Smooth muscle cell (in vitro differentiated cells): ENCODE measurements around the gene MIDN. TPM values are rescaled to one million over a fixed set of nuclear protein-coding genes. Genes with fewer than 3 reads are reported as not detected.

Source experiments
- DNase-seq: peaks from one replicate; lab custom pipeline; 2025; ENCODE audit not compliant: unreplicated experiment; lab: John Stamatoyannopoulos, UW
- H2AFZ ChIP-seq: fragments of 200-600 bp; sonication (generic); 2 replicates; pipeline ENCODE4 v1.6.0; 2016; ENCODE audit warnings: antibody characterized with exemption, low read depth, mild to moderate bottlenecking
- H3F3A ChIP-seq: fragments of 200-600 bp; sonication (generic); 2 replicates; pipeline ENCODE4 v1.6.0; 2017; ENCODE audit warnings: antibody characterized with exemption, low read depth
- H3K27ac ChIP-seq: fragments of 200-600 bp; sonication (generic); 2 replicates; pipeline ENCODE4 v1.5.1; 2016; ENCODE audit warnings: low read depth, mild to moderate bottlenecking
- H3K27me3 ChIP-seq: fragments of 200-600 bp; sonication (generic); 2 replicates; pipeline ENCODE4 v1.6.1; 2016; ENCODE audit warnings: low read depth, mild to moderate bottlenecking
- H3K36me3 ChIP-seq: fragments of 200-600 bp; sonication (generic); 2 replicates; pipeline ENCODE4 v1.5.1; 2016; ENCODE audit warnings: low read depth
- H3K4me1 ChIP-seq: fragments of 200-600 bp; sonication (generic); 2 replicates; pipeline ENCODE4 v1.5.1; 2016; ENCODE audit warnings: low read depth
- H3K4me2 ChIP-seq: fragments of 200-600 bp; sonication (generic); 2 replicates; pipeline ENCODE4 v1.6.0; 2016; ENCODE audit warnings: mild to moderate bottlenecking
- H3K4me3 ChIP-seq: fragments of 200-600 bp; sonication (generic); 2 replicates; pipeline ENCODE4 v1.5.1; 2016; ENCODE audit warnings: mild to moderate bottlenecking
- H3K79me2 ChIP-seq: fragments of 200-600 bp; sonication (generic); 2 replicates; pipeline ENCODE4 v1.6.0; 2016; ENCODE audit warnings: low read depth, mild to moderate bottlenecking
- H3K9ac ChIP-seq: fragments of 200-600 bp; sonication (generic); 2 replicates; pipeline ENCODE4 v1.6.0; 2016; ENCODE audit warnings: low read depth
- H3K9me3 ChIP-seq: fragments of 200-600 bp; sonication (generic); replicated peaks from 2 replicates; pipeline ENCODE4 v1.5.1; 2016; ENCODE audit warnings: low read depth
- H4K20me1 ChIP-seq: fragments of 200-600 bp; sonication (generic); 2 replicates; pipeline ENCODE4 v1.6.0; 2016; ENCODE audit warnings: low read depth
- CTCF ChIP-seq: fragments of 200-600 bp; sonication (generic); IDR thresholded peaks from 2 replicates; pipeline ENCODE4 v1.5.1; 2017; ENCODE audit warnings: borderline replicate concordance, mild to moderate bottlenecking, antibody characterized with exemption; ENCODE audit not compliant: insufficient read depth, poor library complexity, severe bottlenecking
- WGBS: methylation state at CpG from one replicate; pipeline ENCODE4 v1.1.7; 2016; ENCODE audit warnings: low lambda C conversion rate; 5-methylcytosine and 5-hydroxymethylcytosine counted together
- polyA plus RNA-seq: library from polyadenylated mRNA; unstranded; fragments of >200 nt; fragmentation: Nextera tagmentation; extraction: Ambion mirVana; gene quantifications from 2 replicates; pipeline ENCODE4 v1.2.1, GENCODE V29; 2016
- total RNA-seq: library from RNA; depleted of rRNA; stranded (reverse); fragments of >200 nt; gene quantifications from 2 replicates; pipeline ENCODE4 v1.2.3, GENCODE V29; 2014

The MIDN gene
- total and polyA plus RNA-seq, 2 experiments from 2014 or later, result 58.5 to 65.3 TPM

- no peak for TF ChIP-seq CTCF
- peaks cover 44% of the 10 kb centered on the region for H4K20me1 ChIP-seq
- DNase-seq, result no peak
- H3K79me2 ChIP-seq, result no peaks in the 10 kb centered on the region
- no peaks in the 10 kb centered on the region for H3K9me3 ChIP-seq
- H3K9ac ChIP-seq, result no peak overlapping the region
- H3K27me3 ChIP-seq, result no peaks in the 10 kb centered on the region
- H3K4me3 ChIP-seq, result no peak overlapping the region
- H3K4me1 ChIP-seq, result peaks cover 10% of the 10 kb centered on the region
- no peak overlapping the region for H3K4me2 ChIP-seq
- WGBS, result 96% methylated on average over 34 of the region's 41 CpGs
- H3K27ac ChIP-seq, result no peak overlapping the region
- H3K36me3 ChIP-seq, result no peaks in the 10 kb centered on the region
- no peak overlapping the region for H2AFZ ChIP-seq
- H3F3A ChIP-seq, result no peaks in the 10 kb centered on the region
Observed at GRCh38 chr19:1288833-1289685, 40.7 kb downstream of the MIDN start.

GRCh38 chr19:1289686-1290025 is 41.3 kb downstream of the MIDN start:
- H3K27ac ChIP-seq, result no peak overlapping the region
- WGBS, result 94% methylated on average over 13 of the region's 19 CpGs
- H3K4me3 ChIP-seq, result no peak overlapping the region

GRCh38 chr19:1290196-1290702 is 41.9 kb downstream of the MIDN start:
- WGBS, result 92% methylated on average over 20 of the region's 24 CpGs
- TF ChIP-seq CTCF, result no peak
- H3K9me3 ChIP-seq, result no peaks in the 10 kb centered on the region
- H3K27me3 ChIP-seq, result no peaks in the 10 kb centered on the region
- H3K4me1 ChIP-seq, result peaks cover 10% of the 10 kb centered on the region
- no peak overlapping the region for H3K4me2 ChIP-seq
- no peak overlapping the region for H3K4me3 ChIP-seq
- no peak for DNase-seq
- no peak overlapping the region for H3K27ac ChIP-seq
- peaks cover 56% of the 10 kb centered on the region for H4K20me1 ChIP-seq
- no peaks in the 10 kb centered on the region for H3K79me2 ChIP-seq
- H2AFZ ChIP-seq, result no peak overlapping the region
- no peaks in the 10 kb centered on the region for H3K36me3 ChIP-seq
- no peak overlapping the region for H3K9ac ChIP-seq
- no peaks in the 10 kb centered on the region for H3F3A ChIP-seq

More at GRCh38 chr19:1289686-1290025, 41.3 kb downstream of the MIDN start:
- H3F3A ChIP-seq, result no peaks in the 10 kb centered on the region
- H3K36me3 ChIP-seq, result no peaks in the 10 kb centered on the region
- no peak for DNase-seq
- H2AFZ ChIP-seq, result no peak overlapping the region
- H3K27me3 ChIP-seq, result no peaks in the 10 kb centered on the region
- H4K20me1 ChIP-seq, result peaks cover 50% of the 10 kb centered on the region
- no peaks in the 10 kb centered on the region for H3K9me3 ChIP-seq
- H3K4me1 ChIP-seq, result peaks cover 10% of the 10 kb centered on the region
- no peak for TF ChIP-seq CTCF
- H3K79me2 ChIP-seq, result no peaks in the 10 kb centered on the region
- H3K4me2 ChIP-seq, result no peak overlapping the region
- no peak overlapping the region for H3K9ac ChIP-seq
